GM10847 (cell line): ENCODE results near the gene XIRP1.

Experiments used
- POLR2A ChIP-seq: IDR thresholded peaks from 2 replicates; pipeline ENCODE4 v1.6.1; 2011; ENCODE audit not compliant: insufficient read length; ENCODE audit errors: extremely low read depth

XIRP1 gene, protein sequence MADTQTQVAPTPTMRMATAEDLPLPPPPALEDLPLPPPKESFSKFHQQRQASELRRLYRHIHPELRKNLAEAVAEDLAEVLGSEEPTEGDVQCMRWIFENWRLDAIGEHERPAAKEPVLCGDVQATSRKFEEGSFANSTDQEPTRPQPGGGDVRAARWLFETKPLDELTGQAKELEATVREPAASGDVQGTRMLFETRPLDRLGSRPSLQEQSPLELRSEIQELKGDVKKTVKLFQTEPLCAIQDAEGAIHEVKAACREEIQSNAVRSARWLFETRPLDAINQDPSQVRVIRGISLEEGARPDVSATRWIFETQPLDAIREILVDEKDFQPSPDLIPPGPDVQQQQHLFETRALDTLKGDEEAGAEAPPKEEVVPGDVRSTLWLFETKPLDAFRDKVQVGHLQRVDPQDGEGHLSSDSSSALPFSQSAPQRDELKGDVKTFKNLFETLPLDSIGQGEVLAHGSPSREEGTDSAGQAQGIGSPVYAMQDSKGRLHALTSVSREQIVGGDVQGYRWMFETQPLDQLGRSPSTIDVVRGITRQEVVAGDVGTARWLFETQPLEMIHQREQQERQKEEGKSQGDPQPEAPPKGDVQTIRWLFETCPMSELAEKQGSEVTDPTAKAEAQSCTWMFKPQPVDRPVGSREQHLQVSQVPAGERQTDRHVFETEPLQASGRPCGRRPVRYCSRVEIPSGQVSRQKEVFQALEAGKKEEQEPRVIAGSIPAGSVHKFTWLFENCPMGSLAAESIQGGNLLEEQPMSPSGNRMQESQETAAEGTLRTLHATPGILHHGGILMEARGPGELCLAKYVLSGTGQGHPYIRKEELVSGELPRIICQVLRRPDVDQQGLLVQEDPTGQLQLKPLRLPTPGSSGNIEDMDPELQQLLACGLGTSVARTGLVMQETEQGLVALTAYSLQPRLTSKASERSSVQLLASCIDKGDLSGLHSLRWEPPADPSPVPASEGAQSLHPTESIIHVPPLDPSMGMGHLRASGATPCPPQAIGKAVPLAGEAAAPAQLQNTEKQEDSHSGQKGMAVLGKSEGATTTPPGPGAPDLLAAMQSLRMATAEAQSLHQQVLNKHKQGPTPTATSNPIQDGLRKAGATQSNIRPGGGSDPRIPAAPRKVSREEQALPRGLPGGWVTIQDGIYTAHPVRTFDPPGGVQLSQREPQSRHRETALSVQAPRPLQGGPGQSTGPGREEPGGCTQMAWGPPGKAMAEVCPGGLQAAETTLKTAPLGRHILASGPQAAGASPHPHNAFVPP (N-terminal part only)

DNA sequence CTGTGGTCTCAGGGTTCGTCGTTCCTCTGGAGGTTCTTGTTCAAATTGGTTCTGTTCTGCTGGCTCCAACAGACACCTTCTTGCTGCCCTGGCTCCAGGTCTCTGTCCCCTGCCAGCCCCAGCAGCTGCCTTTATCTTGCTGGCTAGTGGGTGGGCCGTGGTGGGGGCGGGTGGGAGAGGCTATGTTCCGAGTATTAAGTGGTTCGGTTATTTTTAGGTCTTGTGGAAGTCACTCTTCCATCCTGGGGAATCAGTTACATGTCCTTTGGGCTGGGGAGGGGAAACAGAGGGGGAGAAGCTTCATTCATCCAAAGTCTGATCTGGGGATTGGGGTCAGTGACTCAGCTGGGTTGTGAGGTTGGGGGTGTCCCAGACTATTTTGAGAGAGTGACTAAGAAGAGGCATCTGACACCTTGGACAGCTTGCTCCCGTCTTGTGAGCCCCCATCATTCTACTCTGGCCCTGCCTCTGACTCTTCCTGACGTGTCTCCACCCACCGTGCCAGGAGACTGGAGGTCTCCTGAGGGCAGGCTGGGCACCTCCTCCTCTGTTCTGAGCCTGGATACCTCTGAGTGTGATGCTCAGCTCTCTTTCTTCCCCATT, at the start of gene XIRP1:
TSS of gene XIRP1 (minus strand) at position 106 of the 603 bp plus-strand sequence. CDS start 3,150 bp downstream, outside the sequence.
- no peak for TF ChIP-seq POLR2A

DNA sequence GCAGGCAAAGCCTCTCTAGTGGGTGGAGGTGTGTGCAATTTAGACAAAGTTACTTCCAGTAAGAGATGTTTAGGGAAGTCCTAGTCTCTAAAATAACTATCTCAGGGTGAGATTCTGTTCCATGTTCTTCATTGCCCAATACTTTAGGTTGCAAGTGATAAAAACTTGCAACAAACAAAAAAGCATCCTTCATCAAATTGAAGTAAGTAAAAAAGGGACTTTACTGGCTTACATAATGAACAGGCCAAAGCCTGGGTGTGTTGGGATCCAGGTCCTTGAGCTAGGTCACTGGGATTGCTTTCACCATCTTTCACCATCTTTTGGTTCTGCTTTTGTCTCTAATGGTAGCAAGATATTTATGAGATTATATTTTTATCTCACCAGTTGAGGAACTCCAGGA, 49.2 kb upstream of the XIRP1 start:
- no peak for TF ChIP-seq POLR2A

DNA sequence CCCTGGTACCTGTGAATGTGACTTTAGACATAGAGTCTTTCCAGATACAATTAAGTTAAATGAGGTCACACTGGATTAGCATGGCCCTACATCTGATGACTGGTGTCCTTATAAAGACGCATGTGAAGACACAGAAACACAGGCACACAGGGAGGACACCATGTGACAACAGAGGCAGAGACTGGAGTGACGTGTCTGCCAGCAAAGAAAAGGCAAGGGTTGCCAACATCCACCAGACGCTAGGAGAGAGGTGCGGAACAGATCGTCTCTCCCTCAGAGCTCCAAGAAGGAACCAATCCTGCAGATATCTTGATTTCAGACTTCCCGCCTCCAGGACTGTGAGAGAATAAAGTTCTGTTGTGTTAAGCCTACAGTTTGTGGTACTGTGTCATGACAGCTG, 44.6 kb upstream of the XIRP1 start:
- no peak for TF ChIP-seq POLR2A

DNA sequence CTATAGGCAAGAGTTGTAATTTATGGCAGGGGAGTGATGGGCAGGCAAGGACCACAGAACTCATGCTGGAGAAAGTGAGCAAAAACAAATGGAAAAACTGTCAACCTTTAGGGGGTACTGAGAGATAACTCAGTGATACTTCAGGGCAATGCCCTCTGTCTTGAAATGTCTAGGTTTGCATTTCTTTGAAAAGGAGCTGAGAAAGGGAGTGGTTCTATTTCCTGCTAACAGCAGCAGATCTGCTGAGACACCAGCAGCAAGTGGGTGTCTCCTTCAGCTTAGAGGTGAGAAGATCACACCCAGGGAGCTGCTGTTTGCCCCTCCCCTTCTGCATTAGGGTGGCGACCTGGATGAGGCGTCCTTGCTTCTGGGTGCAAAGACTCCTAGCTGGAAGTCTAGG, 42.3 kb upstream of the XIRP1 start:
- TF ChIP-seq POLR2A, result no peak

DNA sequence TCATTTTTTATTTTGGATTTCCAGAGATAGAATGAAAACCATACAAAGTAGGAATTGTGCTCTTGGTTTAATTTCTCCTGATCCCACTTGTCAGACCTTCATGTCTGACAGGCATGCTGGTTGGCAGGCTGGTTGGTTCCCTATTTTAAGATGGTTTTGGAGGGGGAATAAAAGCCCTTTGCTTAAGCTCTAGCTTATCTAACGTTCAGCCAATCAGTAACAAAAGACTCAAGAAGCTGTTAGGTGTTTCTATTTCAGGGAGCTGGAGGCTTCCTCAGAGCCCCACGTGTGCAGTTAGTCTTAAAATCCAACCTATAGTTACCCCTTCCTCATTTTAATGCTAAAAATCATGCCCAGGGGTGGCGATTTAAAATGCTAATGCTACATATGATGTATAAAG, 40.5 kb upstream of the XIRP1 start:
- no peak for TF ChIP-seq POLR2A

DNA sequence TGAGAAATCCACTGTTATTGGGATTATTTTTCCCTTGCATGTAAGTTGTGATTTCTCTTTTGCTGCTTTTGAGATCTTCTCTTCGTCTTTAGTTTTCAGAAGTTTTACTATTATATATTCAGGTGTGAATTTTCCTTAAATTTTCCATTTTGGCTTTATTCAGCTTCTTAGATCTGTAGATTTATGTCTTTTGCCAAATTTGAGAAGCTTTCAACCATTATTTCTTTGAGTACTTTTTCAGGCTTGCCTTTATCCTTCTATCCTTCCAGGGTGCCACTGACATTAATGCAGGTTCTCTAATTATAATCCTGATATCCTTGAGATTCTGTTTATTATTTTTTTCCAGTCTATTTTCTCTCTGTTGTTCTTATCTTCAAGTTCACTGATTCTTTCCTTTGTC, 38.1 kb upstream of the XIRP1 start:
- no peak for TF ChIP-seq POLR2A

DNA sequence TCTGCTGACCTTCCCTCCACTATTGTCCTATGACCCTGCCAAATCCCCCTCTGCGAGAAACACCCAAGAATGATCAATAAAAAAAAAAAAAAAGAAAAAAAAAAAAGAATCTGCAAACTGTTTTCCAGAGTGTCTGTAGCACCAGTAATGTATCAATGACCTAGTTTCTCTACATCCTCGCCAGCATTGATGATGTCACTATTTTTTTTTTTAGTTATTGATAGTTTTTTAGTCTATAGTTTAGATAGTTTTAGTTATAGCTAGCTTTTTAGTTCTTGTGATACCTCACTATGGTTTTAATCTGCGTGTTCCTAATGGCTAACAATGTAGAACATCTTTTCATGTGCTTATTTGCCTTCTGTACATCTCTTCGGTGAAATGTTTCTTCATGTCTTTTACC, 36.1 kb upstream of the XIRP1 start:
- no peak for TF ChIP-seq POLR2A

DNA sequence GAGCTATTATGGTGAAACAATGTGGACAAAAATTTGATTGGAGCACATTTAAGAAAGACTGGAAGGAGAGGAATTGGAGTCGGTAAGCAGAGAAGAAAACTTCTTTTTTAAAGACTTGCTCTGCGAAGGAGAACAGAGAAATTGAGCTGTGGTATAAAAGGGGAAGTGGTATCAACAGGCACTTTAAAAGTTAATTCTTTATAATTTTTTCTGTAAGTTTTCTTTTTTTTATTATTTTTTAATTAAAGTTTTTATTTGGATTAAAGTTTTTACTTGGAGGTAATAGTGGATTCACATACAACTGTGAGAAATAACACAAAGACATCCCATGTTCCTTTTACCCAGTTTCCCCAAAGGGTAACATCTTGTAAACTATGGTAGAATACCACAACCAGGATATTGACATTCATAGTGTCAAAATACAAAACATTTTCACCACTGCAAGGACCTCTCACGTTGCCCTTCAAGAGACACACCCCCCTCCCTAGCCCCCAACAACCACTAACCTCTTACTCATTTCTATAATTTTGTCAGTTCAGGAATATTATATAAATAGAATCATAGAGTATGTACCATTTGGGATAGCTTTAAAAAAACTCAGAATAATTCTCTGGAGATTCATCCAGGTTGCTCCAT, 33.8 kb upstream of the XIRP1 start:
- no peak for TF ChIP-seq POLR2A

DNA sequence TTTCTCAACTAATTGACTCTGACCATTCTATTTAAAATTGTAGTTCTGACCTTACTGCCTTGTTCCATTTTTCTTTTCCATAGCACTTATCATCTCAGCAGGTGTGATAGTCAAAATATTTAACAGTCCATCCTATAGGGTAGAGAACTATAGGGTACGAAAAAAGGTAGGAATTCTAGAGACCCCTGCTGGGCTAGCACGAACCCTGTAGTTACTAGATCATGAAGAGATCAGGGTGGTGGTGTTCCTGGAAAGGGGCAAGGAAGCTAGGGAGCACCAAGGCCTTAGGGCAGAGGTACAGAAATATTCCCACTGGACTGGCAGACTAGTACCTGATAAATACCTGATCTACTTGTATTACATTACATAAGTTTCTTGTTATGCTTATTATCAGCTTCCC, 31.9 kb upstream of the XIRP1 start:
- TF ChIP-seq POLR2A, result no peak

DNA sequence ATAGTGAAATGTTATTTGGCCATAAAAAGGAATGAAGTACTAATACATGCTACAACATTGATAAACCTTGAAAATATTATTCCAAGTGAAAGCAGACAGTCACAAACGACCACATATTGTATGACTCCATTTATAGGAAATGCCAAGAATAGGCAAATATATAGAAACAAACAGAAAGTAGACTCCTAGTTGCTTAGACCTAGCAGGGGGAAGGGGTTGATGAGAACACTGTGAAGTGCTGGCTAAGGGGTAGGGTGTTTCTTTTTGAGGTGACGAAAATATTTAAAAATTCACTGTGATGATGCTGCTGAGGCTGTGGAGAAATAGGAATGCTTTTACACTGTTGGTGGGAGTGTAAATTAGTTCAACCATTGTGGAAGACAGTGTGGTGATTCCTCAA, 30.5 kb upstream of the XIRP1 start:
- no peak for TF ChIP-seq POLR2A

DNA sequence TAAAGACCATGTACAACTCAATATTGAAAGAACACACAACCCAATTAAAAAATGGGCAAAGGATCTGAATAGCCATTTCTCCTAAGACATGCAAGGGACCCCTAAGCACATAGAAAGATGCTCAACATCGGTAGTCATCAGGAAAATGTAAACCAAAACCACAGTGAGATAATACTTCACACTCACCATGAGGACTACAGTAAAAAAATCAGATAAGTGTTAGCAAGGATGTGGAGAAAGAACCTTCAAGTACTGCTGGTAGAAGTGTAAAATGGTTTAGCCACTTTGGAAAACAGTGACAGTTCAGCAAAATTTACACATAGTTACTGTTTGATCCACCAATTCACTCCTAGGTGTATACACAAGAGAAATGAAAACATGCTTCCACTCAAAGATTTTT, 30.1 kb upstream of the XIRP1 start:
- TF ChIP-seq POLR2A, result no peak

DNA sequence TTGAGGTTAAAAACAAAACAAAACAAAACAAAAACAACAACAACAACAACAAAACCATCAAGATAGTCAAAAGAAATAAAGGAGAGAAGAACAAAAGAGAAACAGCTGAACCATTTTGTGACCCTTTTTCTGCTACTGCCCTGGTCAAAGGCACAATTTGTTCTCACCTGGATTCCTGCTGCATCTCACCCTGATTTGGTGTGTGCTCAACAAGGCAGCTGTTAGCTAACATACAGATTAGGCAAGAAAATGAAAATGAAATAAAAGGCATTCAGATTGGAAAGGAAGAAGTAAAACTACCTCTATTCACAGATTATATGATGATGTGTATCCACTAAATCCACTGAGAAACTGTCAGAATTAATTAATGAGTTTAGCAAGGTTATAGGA, 28.7 kb upstream of the XIRP1 start:
- TF ChIP-seq POLR2A, result no peak

DNA sequence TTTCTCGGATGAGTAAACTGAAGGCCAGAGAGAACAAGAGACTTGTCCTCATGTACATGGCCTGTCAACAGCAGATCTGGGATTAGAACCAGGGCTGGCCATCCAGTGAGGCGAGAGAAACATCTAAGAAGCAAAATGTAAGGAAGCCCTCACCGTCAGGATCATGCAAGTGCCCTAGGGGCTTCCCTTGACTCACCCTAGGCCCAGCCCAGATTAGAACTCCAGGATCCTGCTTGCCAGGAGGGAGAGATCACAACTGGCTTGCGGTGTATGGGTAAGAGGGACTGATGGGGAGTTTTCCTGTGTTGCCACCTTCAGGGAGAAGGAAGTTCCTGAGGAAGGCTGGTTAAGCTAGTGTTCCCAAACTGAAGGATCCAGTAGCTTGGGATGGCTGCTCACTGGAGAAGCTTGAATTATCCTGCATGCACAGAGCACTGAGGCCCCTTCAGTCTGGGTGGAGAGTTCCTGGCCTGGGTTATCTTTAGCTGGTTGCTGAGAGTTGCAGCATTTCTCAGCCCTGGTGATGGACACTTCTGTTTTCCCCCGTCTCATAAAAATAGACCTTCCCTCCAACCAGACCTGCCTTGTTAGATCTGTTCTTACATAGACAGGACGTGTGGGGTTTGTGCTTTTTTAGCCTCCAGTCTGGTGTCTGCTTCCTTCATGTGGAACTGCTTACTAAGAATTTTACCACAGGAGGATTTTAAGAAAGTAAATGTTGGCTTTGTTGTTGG, 28.2 kb upstream of the XIRP1 start:
- TF ChIP-seq POLR2A, result no peak

DNA sequence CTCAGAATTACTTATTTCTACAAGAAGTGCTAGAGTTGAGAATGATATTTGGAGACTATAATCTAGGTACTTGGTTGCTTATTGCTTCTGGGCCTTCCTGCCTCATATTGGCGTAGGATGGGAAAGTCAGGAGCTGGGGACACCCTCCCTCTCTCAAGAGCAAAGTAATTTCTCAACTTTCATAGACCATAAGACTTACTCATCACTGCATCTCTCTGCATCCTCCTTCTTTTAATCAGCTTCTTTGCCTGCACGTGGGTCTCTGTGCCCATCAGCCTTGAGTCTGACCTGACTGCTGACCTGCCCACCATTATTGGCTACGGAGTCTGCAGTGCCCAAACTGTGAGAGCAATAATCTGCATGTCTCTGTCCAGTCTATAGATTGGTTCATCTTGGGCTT, 27.3 kb upstream of the XIRP1 start:
- no peak for TF ChIP-seq POLR2A
